AG04450 (cell line): ENCODE data around the gene KCND2. TPM values are rescaled to one million over a fixed set of nuclear protein-coding genes. Genes with fewer than 3 reads are reported as not detected.

Source experiments
- CTCF ChIA-PET: fragments of 300-600, 350-600 bp; formaldehyde crosslinking; extraction: SDS; loops from one replicate; lab custom pipeline; 2022; ENCODE audit warnings: antibody characterized with exemption, inconsistent platforms; lab: Charles Lee
- POLR2A ChIA-PET: fragments of 350-600 bp; formaldehyde crosslinking; extraction: SDS; loops from one replicate; lab custom pipeline; 2021; ENCODE audit warnings: antibody characterized with exemption, inconsistent platforms; lab: Yijun Ruan, JAX
- DNase-seq: peaks from one replicate; pipeline ENCODE4 v3.0.0-alpha.2; 2011; ENCODE audit warnings: low read depth, low spot score
- H3K27ac ChIP-seq: one replicate; pipeline ENCODE4 v1.5.1; 2012; ENCODE audit warnings: low read depth, low read length, control low read depth
- H3K27me3 ChIP-seq: one replicate; pipeline ENCODE4 v1.6.0; 2012; ENCODE audit warnings: low read length; ENCODE audit not compliant: control insufficient read depth, insufficient read depth
- H3K4me3 ChIP-seq: 2 replicates; pipeline ENCODE4 v1.5.1; 2011; ENCODE audit warnings: mild to moderate bottlenecking, low read depth, low read length, control low read depth
- H3K9me3 ChIP-seq: 2 replicates; pipeline ENCODE4 v1.5.1; 2012; ENCODE audit warnings: low read length; ENCODE audit not compliant: control insufficient read depth, insufficient read depth
- CTCF ChIP-seq: IDR thresholded peaks from 2 replicates; pipeline ENCODE4 v1.5.1; 2011; ENCODE audit warnings: low read depth, low read length, control low read depth, inconsistent platforms
- polyA plus RNA-seq: library from polyadenylated mRNA; depleted of rRNA; stranded (reverse); fragments of >200 nt; gene quantifications from 2 replicates; pipeline ENCODE4 v1.2.3, GENCODE V29; 2011

Gene KCND2
- polyA plus RNA-seq, 1 experiment, result 0.12 TPM

DNA sequence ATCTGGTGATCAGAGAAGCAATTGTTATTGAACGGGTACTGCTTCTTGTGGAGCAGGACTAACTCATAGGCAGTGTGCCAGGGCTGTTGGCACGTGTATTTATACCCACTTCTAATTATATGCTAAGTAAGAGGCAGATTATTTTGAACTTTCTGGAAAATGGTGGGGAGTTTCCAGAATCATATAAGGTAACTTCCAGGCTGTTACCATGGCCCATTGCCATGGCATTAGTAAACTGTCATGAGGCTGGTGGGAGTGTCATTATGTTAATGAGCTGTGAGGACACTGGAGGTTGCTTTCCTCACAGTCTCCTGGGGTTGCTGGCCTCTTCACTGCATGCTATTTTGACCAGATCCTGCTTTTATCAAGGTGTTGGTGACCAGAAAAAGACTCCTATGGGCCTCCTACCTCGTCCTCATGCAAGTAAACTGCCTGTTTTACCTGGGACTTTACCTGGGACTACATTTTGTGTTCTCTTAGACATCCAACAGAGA, 122.6 kb downstream of the KCND2 start:
- Histone ChIP-seq H3K4me3 (no peak overlapping the region), H3K27ac (no peak overlapping the region), H3K9me3 (no peaks in the 10 kb centered on the region), H3K27me3 (no peaks in the 10 kb centered on the region)
- ChIA-PET POLR2A (no interaction called here), CTCF (no interaction called here)
- no peak for DNase-seq
- no peak for TF ChIP-seq CTCF

DNA sequence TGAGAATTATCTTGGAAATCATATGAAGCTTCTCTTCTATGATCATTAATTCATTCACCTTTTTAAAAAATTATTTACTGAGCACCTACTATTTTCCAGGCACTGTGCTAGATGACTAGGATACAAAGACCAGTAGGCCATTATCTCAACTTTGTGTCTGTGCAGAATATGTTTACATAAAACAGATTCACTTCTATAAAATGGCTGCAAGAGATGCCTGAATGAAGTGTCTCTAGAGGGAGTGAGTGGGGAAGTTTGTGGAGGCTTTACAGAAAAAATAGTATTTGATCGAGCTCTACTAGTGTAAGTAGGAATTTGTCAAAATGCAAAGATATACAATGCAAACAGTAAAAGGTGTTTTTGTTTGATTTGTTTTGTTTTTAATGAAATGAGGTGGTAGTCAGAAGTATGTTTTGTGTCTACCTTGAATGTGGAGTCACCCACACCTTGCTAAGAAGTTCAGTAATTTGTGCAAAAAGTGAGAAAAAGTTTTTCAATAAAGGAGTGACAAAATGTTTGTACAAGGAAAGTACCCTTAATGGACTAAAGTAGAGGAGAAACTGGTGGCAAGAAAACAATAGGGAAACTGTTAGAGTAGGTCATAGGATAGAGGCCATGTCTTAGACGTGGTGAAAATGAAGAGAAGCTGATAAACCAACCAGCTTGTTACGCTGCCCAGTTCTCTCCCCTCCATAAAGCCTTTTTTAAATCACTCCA, 125.5 kb downstream of the KCND2 start:
- DNase-seq, result no peak
- ChIA-PET CTCF (no interaction called here), POLR2A (no interaction called here)
- no peak for TF ChIP-seq CTCF
- Histone ChIP-seq H3K9me3 (no peaks in the 10 kb centered on the region), H3K4me3 (no peak overlapping the region), H3K27ac (no peak overlapping the region), H3K27me3 (no peaks in the 10 kb centered on the region)

DNA sequence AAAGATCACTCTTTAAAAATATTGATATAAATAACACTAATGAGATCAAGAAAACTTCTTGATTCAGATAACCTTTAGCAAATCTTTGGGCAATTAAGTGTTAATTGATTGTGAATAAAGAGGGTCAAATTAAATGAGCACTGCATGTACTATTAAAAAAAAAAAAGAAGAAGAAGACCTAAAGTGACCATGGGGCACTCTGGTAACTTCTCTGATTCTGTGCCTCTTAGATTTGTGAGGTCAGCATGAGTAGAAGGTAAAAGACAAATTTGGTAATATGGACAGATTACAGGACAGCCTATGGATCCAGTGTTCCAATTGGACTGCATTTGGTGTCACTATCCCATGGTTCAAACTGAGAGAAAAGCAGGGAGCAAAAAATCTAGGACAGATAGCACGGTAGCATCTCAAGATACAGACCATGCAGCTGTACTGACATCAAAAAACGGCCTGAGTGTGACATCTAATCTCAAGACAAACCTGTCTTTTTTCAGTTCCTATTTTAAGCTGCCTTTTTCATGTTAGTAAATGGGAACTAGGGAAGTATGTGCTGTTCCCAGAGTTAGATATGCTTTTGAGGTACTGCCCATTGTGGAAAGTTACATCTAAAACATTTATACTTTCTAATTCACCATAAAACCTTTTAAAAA, 128.0 kb downstream of the KCND2 start:
- H3K27me3 ChIP-seq, result no peaks in the 10 kb centered on the region
- ChIA-PET CTCF (no interaction called here), POLR2A (no interaction called here)
- H3K27ac ChIP-seq, result no peak overlapping the region
- TF ChIP-seq CTCF, result no peak
- H3K9me3 ChIP-seq, result no peaks in the 10 kb centered on the region
- DNase-seq, result no peak
- no peak overlapping the region for H3K4me3 ChIP-seq

- CTCF ChIA-PET, result no interaction called here
- POLR2A ChIA-PET, result no interaction called here
- H3K27me3 ChIP-seq, result no peaks in the 10 kb centered on the region
- no peaks in the 10 kb centered on the region for H3K9me3 ChIP-seq
- no peak for DNase-seq
- no peak overlapping the region for H3K4me3 ChIP-seq
- no peak for TF ChIP-seq CTCF
- no peak overlapping the region for H3K27ac ChIP-seq
Observed at GRCh38 chr7:120402079-120402767, 129.2 kb downstream of the KCND2 start.

GRCh38 chr7:120402801-120403200, 129.8 kb downstream of the KCND2 start:
- no peak for DNase-seq
- H3K9me3 ChIP-seq, result no peaks in the 10 kb centered on the region
- H3K4me3 ChIP-seq, result no peak overlapping the region
- no peak overlapping the region for H3K27ac ChIP-seq
- no peak for TF ChIP-seq CTCF
- ChIA-PET CTCF (no interaction called here), POLR2A (no interaction called here)
- no peaks in the 10 kb centered on the region for H3K27me3 ChIP-seq
